Natural killer cell (primary cell): ENCODE data around the gene GAS6. TPM values are rescaled to one million over a fixed set of nuclear protein-coding genes. Genes with fewer than 3 reads are reported as not detected.

Source experiments
- ATAC-seq, 3 donors: fragments of 150-1000 bp in 2 of 3; fragments of 200-7000 bp in 1 of 3; cut with Tn5 transposase; 1 replicate in 1 of 3; 2 replicates in 2 of 3; pipeline ENCODE4 v1.10.0; 2021; ENCODE audit warnings: mild to moderate bottlenecking in 2 of 3, moderate library complexity in 2 of 3
- DNase-seq, 2 donors: peaks; one replicate each; pipeline versions ENCODE4 v3.0.0 to v3.0.0-alpha.2; 2013 to 2021; ENCODE audit warnings: mixed read lengths in 1 of 2
- H3K27ac ChIP-seq: one replicate; pipeline ENCODE4 v1.5.1; 2013; ENCODE audit warnings: mild to moderate bottlenecking, low read length
- H3K27me3 ChIP-seq: one replicate; pipeline ENCODE4 v1.6.1; 2013; ENCODE audit warnings: low read length; ENCODE audit not compliant: control insufficient read depth, insufficient read depth
- H3K36me3 ChIP-seq: one replicate; pipeline ENCODE4 v1.6.1; 2013; ENCODE audit warnings: low read length; ENCODE audit not compliant: control insufficient read depth, insufficient read depth
- H3K4me1 ChIP-seq: one replicate; pipeline ENCODE4 v1.6.1; 2013; ENCODE audit warnings: low read length; ENCODE audit not compliant: control insufficient read depth, insufficient read depth
- H3K4me3 ChIP-seq: one replicate; pipeline ENCODE4 v1.5.1; 2013; ENCODE audit warnings: low read length
- H3K9me3 ChIP-seq: one replicate; pipeline ENCODE4 v1.6.1; 2013; ENCODE audit warnings: low read length; ENCODE audit not compliant: control insufficient read depth, insufficient read depth
- H3K27ac Mint-ChIP-seq, 2 donors: one replicate each; pipeline ENCODE4 v1.8.0; 2022; ENCODE audit warnings: mild to moderate bottlenecking in 2 of 2, mixed read lengths in 2 of 2, moderate library complexity in 1 of 2
- H3K27me3 Mint-ChIP-seq, 2 donors: one replicate each; pipeline ENCODE4 v1.8.0; 2022; ENCODE audit warnings: low read depth in 2 of 2, mixed read lengths in 2 of 2
- H3K36me3 Mint-ChIP-seq: one replicate; pipeline ENCODE4 v1.8.0; 2022; ENCODE audit warnings: mixed read lengths
- H3K4me1 Mint-ChIP-seq, 2 donors: one replicate each; pipeline ENCODE4 v1.8.0; 2022; ENCODE audit warnings: mixed read lengths in 2 of 2
- H3K4me3 Mint-ChIP-seq: one replicate; pipeline ENCODE4 v1.8.0; 2022; ENCODE audit warnings: mild to moderate bottlenecking, moderate library complexity, mixed read lengths
- H3K9me3 Mint-ChIP-seq, 2 donors: one replicate each; pipeline ENCODE4 v1.8.0; 2022; ENCODE audit warnings: mixed read lengths in 2 of 2
- CTCF ChIP-seq: fragments of 200-600 bp; IDR thresholded peaks from one replicate; pipeline ENCODE4 v1.8.0; 2022; ENCODE audit warnings: antibody characterized with exemption
- WGBS: methylation state at CpG from one replicate; pipeline ENCODE4 v1.1.7; 2013; ENCODE audit warnings: missing lambda C conversion rate; ENCODE audit not compliant: insufficient coverage; 5-methylcytosine and 5-hydroxymethylcytosine counted together
- intact Hi-C: fragments of 100-400 bp; cut with micrococcal nuclease; formaldehyde crosslinking; loops from one replicate; pipeline ENCODE4 v1.14.2; 2022
- total RNA-seq, 4 donors: library from RNA; stranded (reverse); fragments of 120-200 nt in 1 of 4; gene quantifications; one replicate each; pipeline versions ENCODE4 v1.2.3 to v1.2.4, GENCODE V29; 2013 to 2022

The GAS6 gene
- total RNA-seq, 3 donors from 2014 or later (not counting 1 experiment from before 2014, with no cell fraction given) = 0.40 to 1.4 (median 0.41) TPM

GRCh38 chr13:113901231-113901630 lies 37.4 kb upstream of the GAS6 start:
- Mint-ChIP-seq H3K9me3 (no peaks in the 10 kb centered on the region), H3K4me3 (no peak overlapping the region), H3K27me3 (peaks cover 14 to 31% of the 10 kb centered on the region in 2 donors), H3K4me1 (no peaks in the 10 kb centered on the region), H3K36me3 (no peaks in the 10 kb centered on the region), H3K27ac (no peak overlapping the region)
- Histone ChIP-seq H3K27ac (no peak overlapping the region), H3K36me3 (no peaks in the 10 kb centered on the region), H3K4me1 (no peaks in the 10 kb centered on the region), H3K27me3 (peaks cover 17% of the 10 kb centered on the region), H3K9me3 (no peaks in the 10 kb centered on the region), H3K4me3 (no peak overlapping the region)
- TF ChIP-seq CTCF = no peak
- 94% methylated on average over 7 of the region's 7 CpGs for WGBS
- ATAC-seq = no peak
- no peak for DNase-seq
- intact Hi-C loops = no loop called here

- no peaks in the 10 kb centered on the region for H3K4me1 Mint-ChIP-seq
- TF ChIP-seq CTCF = no peak
- no peak overlapping the region for H3K4me3 ChIP-seq
- H3K27ac Mint-ChIP-seq = no peak overlapping the region
- H3K27me3 ChIP-seq = peaks cover 17% of the 10 kb centered on the region
- DNase-seq (no peak), ATAC-seq (no peak)
- no peak overlapping the region for H3K27ac ChIP-seq
- no peak overlapping the region for H3K4me3 Mint-ChIP-seq
- intact Hi-C loops = no loop called here
- no peaks in the 10 kb centered on the region for H3K9me3 Mint-ChIP-seq
- 86% methylated on average over 10 of the region's 10 CpGs for WGBS
- peaks cover 15 to 32% of the 10 kb centered on the region in 2 donors for H3K27me3 Mint-ChIP-seq
- H3K9me3 ChIP-seq = no peaks in the 10 kb centered on the region
- no peaks in the 10 kb centered on the region for H3K36me3 Mint-ChIP-seq
- H3K36me3 ChIP-seq = no peaks in the 10 kb centered on the region
- no peaks in the 10 kb centered on the region for H3K4me1 ChIP-seq
These were observed 36.8 kb upstream of the GAS6 start for GRCh38 chr13:113900646-113901045.

- Histone ChIP-seq H3K4me3 (no peak overlapping the region), H3K9me3 (no peaks in the 10 kb centered on the region), H3K27me3 (peaks cover 26% of the 10 kb centered on the region), H3K27ac (no peak overlapping the region), H3K36me3 (no peaks in the 10 kb centered on the region), H3K4me1 (no peaks in the 10 kb centered on the region)
- Mint-ChIP-seq H3K27ac (no peak overlapping the region), H3K27me3 (peaks cover 35 to 40% of the 10 kb centered on the region in 2 donors), H3K4me3 (no peak overlapping the region), H3K4me1 (no peaks in the 10 kb centered on the region), H3K9me3 (no peaks in the 10 kb centered on the region), H3K36me3 (no peaks in the 10 kb centered on the region)
- DNase-seq (no peak), ATAC-seq (no peak)
- WGBS = 91% methylated on average over 15 of the region's 15 CpGs
- intact Hi-C loops = no loop called here
- TF ChIP-seq CTCF = no peak
These were observed 34.5 kb upstream of the GAS6 start for GRCh38 chr13:113898391-113898790.

- ATAC-seq = no peak
- Histone ChIP-seq H3K27ac (no peak overlapping the region), H3K36me3 (no peaks in the 10 kb centered on the region), H3K4me1 (no peaks in the 10 kb centered on the region), H3K27me3 (peaks cover 26% of the 10 kb centered on the region), H3K4me3 (no peak overlapping the region), H3K9me3 (no peaks in the 10 kb centered on the region)
- WGBS = 82% methylated on average over 4 of the region's 4 CpGs
- DNase-seq = no peak
- Mint-ChIP-seq H3K4me1 (no peaks in the 10 kb centered on the region), H3K27ac (no peak overlapping the region), H3K4me3 (no peak overlapping the region), H3K36me3 (no peaks in the 10 kb centered on the region), H3K9me3 (no peaks in the 10 kb centered on the region), H3K27me3 (peaks cover 40 to 42% of the 10 kb centered on the region in 2 donors)
- TF ChIP-seq CTCF = no peak
- intact Hi-C loops = no loop called here
These were observed 34.1 kb upstream of the GAS6 start for GRCh38 chr13:113897966-113898365.
